ENCODE measurements around the gene PEX11G.

GRCh38 chr19:7520131-7521051 lies 31.6 kb upstream of the PEX11G start:
- TF ChIP-seq CTCF (IDR thresholded peaks at IDR 0.05; ENCODE audit: poor library complexity), result no peak
- no peak for TF ChIP-seq EZH2 (IDR thresholded peaks at IDR 0.05; ENCODE audit: borderline replicate concordance)
